ENCODE results near the gene NDUFC1.
"Not testable (repeated sequence)": the region's sequence is repeated elsewhere in the genome, so short reads cannot be mapped to it uniquely, and the experiment has no call there.

Gene NDUFC1

GRCh38 chr4:139301821-139302611, at the start of gene NDUFC1:
TSS of gene NDUFC1 (minus strand) at chr4:139302477. CDS start at chr4:139295798, 6,679 bp downstream.
- DNase-seq: peak; percentile 74

DNA sequence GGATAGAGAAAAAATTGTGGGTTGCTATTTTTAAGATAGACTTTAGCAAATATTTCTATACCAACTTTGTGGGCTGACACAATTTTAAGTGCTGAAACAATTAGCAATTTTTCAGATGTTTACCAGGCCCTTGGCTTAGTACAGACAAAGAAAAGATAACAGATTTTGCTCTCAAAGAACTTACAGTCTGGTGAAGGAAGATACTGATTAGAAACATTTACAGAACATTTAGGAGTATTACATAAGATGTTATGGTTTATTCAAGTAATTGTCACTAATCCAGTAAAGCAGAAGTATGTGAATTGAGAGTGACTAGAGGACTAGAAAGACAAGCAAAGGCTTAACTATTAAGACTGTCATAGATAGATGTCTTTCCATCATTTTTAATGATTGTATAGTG, 35.3 kb upstream of the NDUFC1 start:
- DNase-seq: no peak

- no peak for DNase-seq
Observed at GRCh38 chr4:139333046-139333445, 30.8 kb upstream of the NDUFC1 start.

DNA sequence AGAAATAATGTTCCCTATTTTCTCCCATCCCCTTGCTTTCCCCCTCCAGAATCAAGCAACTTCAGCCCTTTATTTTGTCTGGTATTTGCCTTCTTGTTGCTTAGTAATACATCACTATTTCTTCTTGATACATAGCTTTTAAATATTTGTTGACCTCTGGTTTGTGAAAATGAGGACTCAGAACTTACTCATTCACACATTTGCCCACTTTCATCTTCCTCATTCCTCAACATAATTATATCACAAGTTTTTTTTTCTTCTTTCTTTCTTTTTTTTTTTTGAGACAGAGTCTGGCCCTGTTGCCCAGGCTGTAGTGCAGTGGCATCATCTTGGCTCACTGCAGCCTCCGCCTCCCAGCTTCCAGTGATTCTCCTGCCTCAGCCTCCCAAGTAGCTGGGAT, 28.9 kb upstream of the NDUFC1 start:
- DNase-seq: no peak

- no peak for DNase-seq
Observed at GRCh38 chr4:139330283-139330682, 28.0 kb upstream of the NDUFC1 start.

DNA sequence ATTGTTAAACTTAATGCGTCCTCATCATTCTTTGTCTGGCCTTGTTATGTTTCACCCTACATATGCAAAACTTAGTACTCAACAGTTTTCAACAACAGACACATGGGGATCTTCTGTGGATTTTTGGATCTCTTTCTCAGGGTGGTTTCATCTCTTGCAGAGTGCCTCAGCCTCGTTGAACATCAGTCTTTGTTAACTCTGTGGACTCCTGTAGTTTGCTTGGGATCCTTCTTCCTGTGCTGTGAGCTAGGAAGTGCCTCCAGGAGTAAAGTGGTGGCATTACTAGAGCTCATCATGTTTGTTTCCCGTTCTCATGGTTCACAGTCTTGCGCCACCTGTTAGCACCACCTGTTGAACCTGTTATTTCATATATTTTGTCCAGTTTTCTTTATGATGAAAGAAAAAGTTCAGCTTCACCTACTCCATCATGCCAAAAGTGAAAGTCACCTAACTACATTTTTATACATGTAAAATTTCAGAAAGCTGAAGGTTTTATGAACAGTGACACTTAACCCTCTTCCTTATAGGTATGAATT, 27.5 kb upstream of the NDUFC1 start:
- DNase-seq: no peak

DNA sequence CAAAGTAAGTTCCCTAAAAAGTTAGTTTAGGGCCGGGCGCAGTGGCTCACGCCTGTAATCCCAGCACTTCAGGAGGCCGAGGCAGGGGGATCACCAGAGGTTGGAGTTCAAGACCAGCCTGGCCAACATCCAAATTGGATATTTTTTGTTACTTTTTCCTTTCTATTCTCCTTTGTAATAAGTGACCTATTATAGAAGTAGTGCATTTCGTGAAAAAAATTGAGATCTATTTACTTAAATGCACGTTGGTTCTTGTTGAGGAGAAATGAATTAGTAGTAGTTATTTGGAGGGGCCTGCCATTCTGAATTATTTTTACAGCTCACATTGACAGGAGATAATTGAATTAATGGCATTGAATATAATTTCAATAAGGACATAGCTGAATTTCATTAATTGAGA, 22.3 kb upstream of the NDUFC1 start:
- no peak for DNase-seq

GRCh38 chr4:139322541-139322940, 20.3 kb upstream of the NDUFC1 start:
- DNase-seq: not testable (repeated sequence)

GRCh38 chr4:139322070-139322469, 19.8 kb upstream of the NDUFC1 start:
- DNase-seq: not testable (repeated sequence)

DNA sequence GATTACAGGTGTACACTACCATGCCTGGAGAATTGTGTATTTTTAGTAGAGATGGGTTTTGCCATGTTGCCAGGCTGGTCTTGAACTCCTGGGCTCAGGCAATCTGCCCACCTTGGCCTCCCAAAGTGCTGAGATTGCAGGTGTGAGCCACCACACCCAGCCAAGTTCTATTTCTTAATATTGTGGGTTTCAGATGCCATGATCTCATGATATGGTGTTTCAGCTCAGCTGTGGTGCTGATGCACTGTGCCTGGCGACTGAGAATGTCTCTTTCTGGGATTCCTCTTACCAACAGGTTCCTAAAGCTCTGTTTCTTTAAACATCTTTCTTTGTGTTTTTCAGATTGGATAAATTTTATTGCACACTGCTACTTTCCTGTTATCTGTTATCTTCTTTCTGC, 17.3 kb upstream of the NDUFC1 start:
- no peak for DNase-seq

DNA sequence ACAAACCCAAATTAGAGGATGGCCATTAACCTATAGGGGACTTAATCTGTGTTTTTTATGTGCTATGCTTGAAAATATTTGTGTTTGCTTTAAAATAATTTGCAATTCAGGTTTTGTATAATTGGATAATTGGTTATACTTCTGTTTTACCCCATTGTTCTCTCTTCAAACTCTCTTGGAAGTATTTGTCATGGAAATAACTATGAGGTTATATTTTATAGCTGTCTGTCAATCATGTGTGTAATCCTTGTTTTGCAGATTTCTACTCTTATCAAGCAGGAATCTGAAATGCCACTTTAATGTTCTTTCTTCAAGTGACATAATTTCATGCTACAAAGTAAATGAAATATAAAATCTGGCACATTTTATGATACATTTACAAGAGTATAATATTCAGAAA, 15.4 kb upstream of the NDUFC1 start:
- no peak for DNase-seq

GRCh38 chr4:139316733-139317132, 14.5 kb upstream of the NDUFC1 start:
- no peak for DNase-seq

DNA sequence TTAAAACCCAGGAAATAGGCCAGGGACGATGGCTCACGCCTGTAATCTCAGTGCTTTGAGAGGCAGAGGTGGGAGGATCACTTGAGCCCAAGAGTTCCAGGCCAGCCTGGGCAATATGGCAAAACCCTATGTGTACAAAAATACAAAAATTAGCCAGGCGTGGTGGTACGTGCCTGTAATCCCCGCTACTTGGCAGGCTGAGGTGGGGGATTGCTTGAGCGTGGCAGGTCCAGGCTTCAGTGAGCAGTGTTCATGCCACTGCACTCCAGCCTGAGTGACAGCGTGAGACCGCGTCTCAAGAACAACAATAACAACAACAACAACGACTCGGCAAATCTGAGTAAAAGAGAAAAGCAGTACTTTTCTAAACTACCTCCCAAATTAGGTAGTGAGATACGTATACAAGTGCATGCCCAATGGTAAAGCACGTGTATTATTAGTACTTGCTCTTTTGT, 13.0 kb upstream of the NDUFC1 start:
- no peak for DNase-seq

GRCh38 chr4:139314047-139314800, 11.9 kb upstream of the NDUFC1 start:
- no peak for DNase-seq

- not testable (repeated sequence) for DNase-seq
Observed at GRCh38 chr4:139313414-139313813, 11.1 kb upstream of the NDUFC1 start.

DNA sequence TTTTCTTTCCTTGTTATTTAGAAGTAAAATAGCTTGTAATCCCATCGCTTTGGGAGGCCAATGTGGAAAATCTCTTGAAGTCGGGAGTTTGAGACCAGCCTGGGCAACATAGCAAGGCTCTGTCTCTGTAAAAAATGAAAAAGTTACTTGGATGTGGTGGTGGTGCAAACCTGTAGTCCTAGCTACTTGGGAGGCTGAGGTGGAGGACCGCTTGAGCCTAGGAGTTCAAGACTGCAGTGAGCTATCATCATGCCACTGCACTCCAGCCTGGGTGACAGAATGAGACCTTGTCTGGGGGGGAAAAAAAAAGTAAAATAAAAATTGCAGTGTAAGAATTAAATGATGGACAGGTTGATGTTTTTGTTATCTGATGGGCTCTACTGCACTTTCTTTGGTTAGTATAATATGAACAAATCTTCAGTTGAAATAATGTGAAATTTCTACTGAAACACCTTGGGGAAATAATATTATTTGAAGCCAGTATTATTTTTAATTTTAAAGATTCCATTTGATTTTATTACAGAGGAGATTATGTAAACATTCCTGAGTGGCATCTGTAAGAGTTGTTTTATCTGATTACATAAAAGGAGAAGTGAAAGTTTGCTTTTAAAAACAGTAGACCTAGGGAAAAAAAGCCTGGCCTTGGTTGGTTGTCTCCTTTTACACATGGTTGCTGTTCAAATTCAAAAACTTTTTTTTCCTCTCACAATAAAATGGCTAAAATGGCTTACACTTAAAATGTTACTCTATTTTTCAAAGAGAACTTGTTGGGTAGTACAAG, 10.5 kb upstream of the NDUFC1 start:
- DNase-seq: no peak

DNA sequence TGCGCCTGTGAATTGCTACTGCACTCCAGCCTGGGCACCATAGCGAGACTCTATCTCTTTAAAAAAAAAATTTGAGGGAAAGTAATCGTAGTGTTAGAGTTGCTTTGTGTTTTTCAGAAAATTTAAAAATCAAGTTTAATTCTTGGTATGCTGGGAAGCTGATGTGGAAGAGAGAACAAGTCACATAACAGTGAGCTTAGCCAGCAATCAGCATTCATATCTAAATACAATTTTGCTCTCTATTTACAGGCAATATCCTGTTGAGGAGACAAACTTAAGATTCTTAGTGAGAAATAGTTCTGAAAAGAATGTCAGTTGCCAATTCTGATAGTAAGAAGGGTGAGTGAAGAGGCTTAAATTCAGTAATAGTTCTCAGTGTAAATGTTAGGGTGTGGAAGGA, 9.6 kb upstream of the NDUFC1 start:
- DNase-seq: no peak

DNA sequence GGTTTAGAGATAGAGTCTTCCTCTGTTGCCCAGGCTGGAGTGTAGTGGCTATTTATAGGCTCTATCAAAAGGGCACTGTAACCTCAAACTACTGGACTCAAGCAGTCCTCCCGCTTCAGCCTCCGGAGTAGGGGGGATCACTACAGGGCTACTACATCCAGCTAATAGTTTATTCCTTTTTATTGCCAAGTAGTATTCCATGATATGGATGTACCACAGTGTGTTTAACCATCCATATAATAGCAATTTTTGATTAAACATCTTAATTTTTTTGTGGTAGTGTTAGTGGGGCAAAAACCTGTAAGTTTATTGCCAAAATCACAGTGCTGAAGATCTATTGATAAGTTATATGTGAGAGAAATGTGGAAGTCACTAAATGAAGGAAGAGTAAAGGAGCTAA, 2.6 kb upstream of the NDUFC1 start:
- no peak for DNase-seq

DNA sequence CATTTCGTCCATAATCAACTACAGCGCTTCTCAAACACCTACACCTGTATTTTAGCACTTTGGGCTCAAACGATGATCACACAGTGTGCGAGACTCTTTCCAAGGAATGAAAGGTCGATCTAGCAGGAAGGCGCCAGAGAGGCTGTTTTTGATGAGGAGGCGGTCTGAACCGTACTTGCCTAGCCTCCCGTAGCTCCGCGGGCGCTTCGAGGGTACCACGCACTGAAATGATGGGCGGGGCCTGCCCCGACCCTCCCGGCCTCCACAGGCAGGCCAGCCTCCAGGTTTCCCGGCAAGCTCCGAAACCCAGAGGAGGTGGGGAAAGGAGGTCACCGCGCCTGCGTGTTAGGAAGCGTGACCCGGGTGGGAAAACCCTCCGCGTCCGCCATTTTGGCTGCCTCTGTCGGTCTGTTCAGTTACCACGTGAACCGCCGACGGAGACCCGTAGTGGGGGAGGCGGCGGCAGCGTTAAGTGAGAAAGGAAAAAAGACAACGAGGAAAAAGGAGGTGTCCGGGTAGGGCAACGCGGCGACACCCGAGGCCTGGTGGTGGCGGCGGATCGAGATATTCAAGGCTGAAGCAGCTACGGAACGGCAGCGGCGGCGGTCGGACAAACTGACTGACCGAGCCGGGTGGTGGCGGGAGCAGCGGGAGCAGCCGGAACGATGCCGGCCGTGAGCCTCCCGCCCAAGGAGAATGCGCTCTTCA, 1.0 kb downstream of the NDUFC1 start, which contains the start of gene NAA15:
Gene NAA15, plus strand, starts transcription at position 393 of the 708 bp plus-strand sequence. Its CDS starts 273 bp downstream, at position 666.
- peak; percentile 96 for DNase-seq

GRCh38 chr4:139300431-139301112, 1.7 kb downstream of the NDUFC1 start:
- no peak for DNase-seq

DNA sequence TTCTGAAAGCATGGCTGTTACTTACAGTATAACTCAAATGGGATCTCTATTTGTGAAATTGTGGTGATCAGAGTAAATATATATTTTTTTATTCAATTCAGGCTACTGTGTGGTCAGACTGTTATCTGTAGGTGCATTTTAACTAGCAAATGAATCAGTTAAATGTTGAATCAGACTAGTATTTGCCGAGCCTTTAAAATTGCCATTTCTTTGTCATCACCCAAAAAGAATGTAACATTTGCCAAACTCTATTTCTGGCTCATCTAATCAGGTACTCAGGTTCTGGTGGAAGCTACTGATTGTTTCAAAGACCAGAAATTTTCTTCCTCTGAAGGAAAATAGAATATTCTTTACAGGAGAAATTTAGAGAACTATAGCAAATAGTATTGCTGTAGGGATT, 2.7 kb downstream of the NDUFC1 start:
- DNase-seq: no peak

DNA sequence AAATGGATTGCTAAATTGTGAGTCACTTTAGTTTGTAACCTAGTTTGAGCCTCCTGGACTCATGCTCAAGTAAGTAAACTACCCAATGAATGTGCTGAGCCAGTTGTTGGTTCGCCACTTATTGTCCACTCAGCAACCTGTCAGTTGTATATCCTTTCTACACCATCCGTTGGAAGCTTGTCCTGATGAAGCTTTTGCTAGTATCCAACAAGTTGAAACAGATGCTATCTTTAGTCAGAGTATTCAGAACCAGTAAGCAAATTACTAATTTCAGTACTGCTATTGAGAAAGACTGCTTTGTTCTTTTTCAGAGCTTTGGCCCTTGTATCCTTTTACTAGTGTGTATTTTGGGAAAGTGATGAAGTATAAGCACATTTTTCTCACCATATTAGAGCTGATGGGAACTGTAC, 5.3 kb downstream of the NDUFC1 start:
- DNase-seq: no peak

Data from activated T-cell treated with anti-CD3 and anti-CD28 coated beads, Interleukin-2, amount 50 U/mL, for 1 hour (primary cell).